HUES48 (cell line): ENCODE data around the gene CKM.

ENCODE experiments used
- H3K27ac ChIP-seq: one replicate; pipeline ENCODE4 v1.7.0; 2013; ENCODE audit warnings: low read depth, low read length, inconsistent platforms
- H3K27me3 ChIP-seq: 2 replicates; pipeline ENCODE4 v1.6.1; 2013; ENCODE audit warnings: mild to moderate bottlenecking, low read length; ENCODE audit not compliant: control insufficient read depth, insufficient read depth
- H3K36me3 ChIP-seq: 2 replicates; pipeline ENCODE4 v1.6.1; 2013; ENCODE audit warnings: low read length; ENCODE audit not compliant: control insufficient read depth, insufficient read depth
- H3K4me1 ChIP-seq: 2 replicates; pipeline ENCODE4 v1.6.1; 2013; ENCODE audit warnings: mild to moderate bottlenecking, low read length; ENCODE audit not compliant: control insufficient read depth, insufficient read depth
- H3K4me3 ChIP-seq: 2 replicates; pipeline ENCODE4 v1.5.1; 2013; ENCODE audit warnings: mild to moderate bottlenecking, low read depth, low read length
- H3K9ac ChIP-seq: 2 replicates; pipeline ENCODE4 v1.6.1; 2013; ENCODE audit warnings: mild to moderate bottlenecking, low read depth, low read length, moderate library complexity
- H3K9me3 ChIP-seq: 2 replicates; pipeline ENCODE4 v1.6.1; 2013; ENCODE audit warnings: low read length; ENCODE audit not compliant: control insufficient read depth, insufficient read depth

Gene CKM

DNA sequence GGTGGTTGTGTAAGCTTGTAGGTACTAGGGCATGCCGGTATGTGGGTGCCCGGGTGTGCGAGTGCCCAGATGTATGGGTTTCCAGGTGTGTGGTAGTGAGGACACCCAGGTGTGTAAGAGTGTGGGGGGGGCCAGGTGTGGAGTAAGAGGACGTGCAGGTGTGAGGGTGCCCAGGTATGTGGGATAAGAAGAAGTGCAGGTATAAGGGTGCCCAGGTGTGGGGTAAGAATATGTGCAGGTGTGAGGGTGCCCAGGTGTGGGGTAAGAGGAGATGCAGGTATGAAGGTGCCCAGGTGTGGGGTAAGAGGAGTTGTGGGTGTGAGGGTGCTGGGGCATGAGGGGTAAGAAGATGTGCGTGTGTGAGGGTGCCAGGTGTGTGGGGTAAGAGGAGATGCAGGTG is 57.3 kb downstream of the CKM start:
- no peak overlapping the region for H3K9ac ChIP-seq
- no peak overlapping the region for H3K27ac ChIP-seq
- no peaks in the 10 kb centered on the region for H3K27me3 ChIP-seq
- H3K9me3 ChIP-seq = no peaks in the 10 kb centered on the region
- H3K4me3 ChIP-seq = no peak overlapping the region
- H3K36me3 ChIP-seq = peaks cover 14% of the 10 kb centered on the region; the same call in 1 of the 2 replicates
- H3K4me1 ChIP-seq = no peaks in the 10 kb centered on the region

DNA sequence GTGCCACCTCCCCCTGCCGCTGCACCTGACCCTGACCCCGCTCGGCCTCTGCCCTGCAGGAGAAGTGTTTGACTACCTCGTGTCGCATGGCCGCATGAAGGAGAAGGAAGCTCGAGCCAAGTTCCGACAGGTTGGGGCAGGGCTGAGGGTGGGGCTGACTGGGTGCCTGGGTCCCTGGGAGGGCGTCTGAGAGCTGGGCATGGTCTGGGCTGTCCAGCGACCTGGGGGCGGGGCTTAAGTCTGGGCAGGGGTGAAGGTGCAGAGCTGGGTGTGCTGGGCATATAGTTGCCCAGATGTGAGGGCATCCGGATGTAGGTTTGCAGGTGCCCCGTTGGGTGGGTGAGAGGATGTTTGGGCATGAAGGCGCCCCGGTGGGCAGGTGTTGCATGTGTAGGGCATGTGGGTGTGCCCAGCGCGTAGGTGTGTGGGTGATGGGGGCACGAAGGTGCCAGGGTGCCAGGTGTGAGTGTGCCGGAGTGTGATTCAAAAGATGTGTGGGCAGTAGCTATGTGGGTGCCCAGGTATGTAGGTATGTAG is 57.8 kb downstream of the CKM start:
- Histone ChIP-seq H3K9ac (no peak overlapping the region), H3K36me3 (peaks cover 14% of the 10 kb centered on the region; the same call in 1 of the 2 replicates), H3K27ac (no peak overlapping the region), H3K4me1 (no peaks in the 10 kb centered on the region), H3K9me3 (no peaks in the 10 kb centered on the region), H3K27me3 (no peaks in the 10 kb centered on the region), H3K4me3 (no peak overlapping the region)

DNA sequence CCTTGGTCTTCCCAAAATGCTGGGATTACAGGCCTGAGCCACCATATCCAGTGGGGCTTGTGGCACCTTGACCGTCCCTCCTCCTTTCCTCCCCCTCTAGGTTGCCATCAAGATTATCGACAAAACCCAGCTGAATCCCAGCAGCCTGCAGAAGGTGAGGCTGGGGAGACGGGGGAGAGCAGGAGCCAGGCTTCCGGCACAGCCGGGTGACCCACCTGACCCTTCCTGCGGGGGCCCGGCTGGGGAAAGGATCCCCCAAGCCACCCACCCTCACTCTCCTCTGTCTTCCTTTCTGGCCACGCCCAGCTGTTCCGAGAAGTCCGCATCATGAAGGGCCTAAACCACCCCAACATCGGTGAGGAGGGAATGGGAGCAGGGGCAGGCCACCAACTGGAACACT is 59.7 kb downstream of the CKM start:
- Histone ChIP-seq H3K27me3 (no peaks in the 10 kb centered on the region), H3K9ac (no peak overlapping the region), H3K27ac (no peak overlapping the region), H3K4me1 (no peaks in the 10 kb centered on the region), H3K36me3 (peaks cover 11% of the 10 kb centered on the region; the same call in 1 of the 2 replicates), H3K9me3 (no peaks in the 10 kb centered on the region), H3K4me3 (no peak overlapping the region)

DNA sequence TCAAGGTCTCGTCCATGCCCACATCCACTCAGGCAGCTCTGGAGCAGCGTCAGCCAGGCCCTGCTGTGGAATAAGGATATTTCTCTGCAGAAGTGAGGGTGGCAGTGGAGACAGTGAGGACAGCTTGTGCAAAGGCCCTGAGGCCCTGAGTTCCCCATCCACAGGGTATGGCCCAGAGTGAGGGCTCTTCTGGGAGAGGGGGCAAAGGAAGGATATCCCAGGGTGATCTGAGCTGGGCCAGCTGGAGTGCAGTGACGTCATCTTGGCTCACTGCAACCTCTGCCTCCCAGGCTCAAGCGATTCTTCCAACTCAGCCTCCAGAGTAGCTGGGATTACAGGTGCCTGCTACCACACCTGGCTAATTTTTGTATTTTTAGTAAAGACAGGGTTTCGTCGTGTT is 60.1 kb downstream of the CKM start:
- Histone ChIP-seq H3K9me3 (no peaks in the 10 kb centered on the region), H3K36me3 (peaks cover 10% of the 10 kb centered on the region; the same call in 1 of the 2 replicates), H3K9ac (no peak overlapping the region), H3K4me3 (no peak overlapping the region), H3K27ac (no peak overlapping the region), H3K4me1 (no peaks in the 10 kb centered on the region), H3K27me3 (no peaks in the 10 kb centered on the region)

DNA sequence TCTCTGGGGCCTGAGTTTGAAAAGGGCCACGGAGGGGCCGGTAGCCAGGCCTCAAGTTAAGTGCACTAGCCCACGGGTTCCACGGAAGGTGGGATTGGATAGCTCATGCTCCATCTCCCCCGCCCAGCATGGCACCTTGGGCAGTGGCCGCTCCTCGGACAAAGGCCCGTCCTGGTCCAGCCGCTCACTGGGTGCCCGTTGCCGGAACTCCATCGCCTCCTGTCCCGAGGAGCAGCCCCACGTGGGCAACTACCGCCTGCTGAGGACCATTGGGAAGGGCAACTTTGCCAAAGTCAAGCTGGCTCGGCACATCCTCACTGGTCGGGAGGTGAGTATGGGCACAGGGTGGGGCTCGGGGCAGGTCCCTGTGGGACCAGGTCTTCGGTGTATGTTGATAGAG is 63.8 kb downstream of the CKM start:
- H3K27ac ChIP-seq = no peak overlapping the region
- no peaks in the 10 kb centered on the region for H3K36me3 ChIP-seq
- no peak overlapping the region for H3K9ac ChIP-seq
- H3K4me3 ChIP-seq = no peak overlapping the region
- H3K4me1 ChIP-seq = no peaks in the 10 kb centered on the region
- H3K9me3 ChIP-seq = no peaks in the 10 kb centered on the region
- no peaks in the 10 kb centered on the region for H3K27me3 ChIP-seq

DNA sequence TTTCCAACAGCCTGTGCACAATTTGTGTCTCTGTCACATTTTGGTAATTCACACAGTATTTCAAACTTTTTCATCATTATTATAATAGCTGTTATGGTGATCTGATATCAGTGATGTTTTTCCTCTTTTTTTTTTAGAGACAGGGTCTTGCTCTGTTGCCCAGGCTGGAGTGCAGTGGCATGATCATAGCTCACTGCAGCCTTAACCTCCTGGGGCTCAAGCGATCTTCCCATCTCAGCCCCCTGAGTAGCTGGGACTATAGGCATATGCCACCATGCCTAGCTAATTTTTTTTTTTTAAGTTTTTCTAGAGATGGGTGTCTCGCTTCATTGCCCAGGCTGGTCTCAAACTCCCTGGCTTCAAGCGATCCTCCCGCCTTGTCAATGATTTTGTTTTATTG is 65.8 kb downstream of the CKM start:
- H3K4me3 ChIP-seq = no peak overlapping the region
- H3K4me1 ChIP-seq = no peaks in the 10 kb centered on the region
- H3K9me3 ChIP-seq = no peaks in the 10 kb centered on the region
- no peak overlapping the region for H3K27ac ChIP-seq
- no peaks in the 10 kb centered on the region for H3K36me3 ChIP-seq
- H3K9ac ChIP-seq = no peak overlapping the region
- no peaks in the 10 kb centered on the region for H3K27me3 ChIP-seq
